GM12878 (cell line): ENCODE data around the gene TIMM9. TPM values are rescaled to one million over a fixed set of nuclear protein-coding genes. Genes with fewer than 3 reads are reported as not detected.

Experiments used
- CHD4 ChIP-seq: fragments of 200-600 bp; sonication (generic); IDR thresholded peaks from 2 replicates; pipeline ENCODE4 v1.6.1; 2016; ENCODE audit warnings: mild to moderate bottlenecking
- HDAC2 ChIP-seq: fragments of 200-600 bp; sonication (generic); IDR thresholded peaks from 2 replicates; pipeline ENCODE4 v1.6.1; 2017
- MEF2B ChIP-seq: fragments of 450-650 bp; IDR thresholded peaks from 2 replicates; pipeline ENCODE4 v1.6.1; 2018; ENCODE audit warnings: mild to moderate bottlenecking, moderate library complexity; ENCODE audit not compliant: partially characterized antibody, poor library complexity, severe bottlenecking
- NFYB ChIP-seq: IDR thresholded peaks from 2 replicates; pipeline ENCODE4 v1.6.1; 2011; ENCODE audit warnings: low read depth, mild to moderate bottlenecking, low read length, improper control_type of control experiment, moderate library complexity; ENCODE audit not compliant: insufficient read depth
- PAX8 ChIP-seq: fragments of 450-650 bp; IDR thresholded peaks from 2 replicates; pipeline ENCODE4 v1.6.1; 2017; ENCODE audit warnings: mild to moderate bottlenecking, moderate library complexity
- SIX5 ChIP-seq: IDR thresholded peaks from 2 replicates; pipeline ENCODE4 v1.6.1; 2011; ENCODE audit warnings: mild to moderate bottlenecking, low read depth, low read length, moderate library complexity; ENCODE audit not compliant: severe bottlenecking
- SREBF1 ChIP-seq: IDR thresholded peaks from 2 replicates; pipeline ENCODE4 v1.6.1; 2012; ENCODE audit warnings: mild to moderate bottlenecking, low read length
- TBL1XR1 ChIP-seq: IDR thresholded peaks from 2 replicates; pipeline ENCODE4 v1.6.1; 2012; ENCODE audit warnings: low read depth, low read length, improper control_type of control experiment
- ZNF207 ChIP-seq: fragments of 450-650 bp; IDR thresholded peaks from 2 replicates; pipeline ENCODE4 v1.6.1; 2014; ENCODE audit warnings: antibody characterized with exemption, mild to moderate bottlenecking, borderline replicate concordance
- ZNF274 ChIP-seq: IDR thresholded peaks from one replicate; pipeline ENCODE4 v1.8.0; 2011; ENCODE audit not compliant: insufficient read length, insufficient read depth
- polyA plus RNA-seq, 11 experiments: library from polyadenylated mRNA; depleted of rRNA in 4 of 11; unstranded in 6 of 11; stranded (reverse) in 5 of 11; fragments of >200 nt; fragmentation: Nextera tagmentation in 4 of 11; fragmentation: Illumina TruSeq in 1 of 11; extraction: Ambion mirVana in 4 of 11; extraction: Trizol in 1 of 11; gene quantifications; 1 replicate in 1 of 11; 2 replicates in 10 of 11; pipeline versions ENCODE4 v1.2.1 to v1.2.3, GENCODE V29; 2011 to 2016; ENCODE audit warnings: inconsistent platforms in 2 of 11, missing spikeins in 2 of 11, low read depth in 1 of 11
- total RNA-seq, 4 experiments: library from RNA; depleted of rRNA in 3 of 4; stranded (reverse); fragments of >200 nt in 3 of 4; fragmentation: Illumina TruSeq in 1 of 4; extraction: Trizol in 1 of 4; gene quantifications; 2 replicates each; pipeline versions ENCODE4 v1.2.1 to v1.2.3, GENCODE V29; 2013 to 2021
- TF ChIP-seq, protein P1 (sequence below): fragments of 150-350 bp; IDR thresholded peaks from 2 replicates; pipeline ENCODE4 v1.6.1; 2014; ENCODE audit warnings: mild to moderate bottlenecking, low read depth, low read length
- TF ChIP-seq, protein P2 (sequence below): IDR thresholded peaks from 2 replicates; pipeline ENCODE4 v1.6.1; 2012; ENCODE audit warnings: mild to moderate bottlenecking, low read depth, low read length
- TF ChIP-seq, protein P3 (sequence below): fragments of 450-650 bp; IDR thresholded peaks from 2 replicates; pipeline ENCODE4 v1.6.1; 2017; ENCODE audit warnings: borderline replicate concordance
- TF ChIP-seq, protein P4 (sequence below): fragments of 150-350 bp; IDR thresholded peaks from 2 replicates; pipeline ENCODE4 v1.6.1; 2016; ENCODE audit warnings: low read depth, low read length

Gene TIMM9
- total and polyA plus RNA-seq, 10 of the 15 experiments (the other 5 are each of a cell fraction or from before 2014, with no cell fraction given), result 36.6 to 116 (median 62.0) TPM

DNA sequence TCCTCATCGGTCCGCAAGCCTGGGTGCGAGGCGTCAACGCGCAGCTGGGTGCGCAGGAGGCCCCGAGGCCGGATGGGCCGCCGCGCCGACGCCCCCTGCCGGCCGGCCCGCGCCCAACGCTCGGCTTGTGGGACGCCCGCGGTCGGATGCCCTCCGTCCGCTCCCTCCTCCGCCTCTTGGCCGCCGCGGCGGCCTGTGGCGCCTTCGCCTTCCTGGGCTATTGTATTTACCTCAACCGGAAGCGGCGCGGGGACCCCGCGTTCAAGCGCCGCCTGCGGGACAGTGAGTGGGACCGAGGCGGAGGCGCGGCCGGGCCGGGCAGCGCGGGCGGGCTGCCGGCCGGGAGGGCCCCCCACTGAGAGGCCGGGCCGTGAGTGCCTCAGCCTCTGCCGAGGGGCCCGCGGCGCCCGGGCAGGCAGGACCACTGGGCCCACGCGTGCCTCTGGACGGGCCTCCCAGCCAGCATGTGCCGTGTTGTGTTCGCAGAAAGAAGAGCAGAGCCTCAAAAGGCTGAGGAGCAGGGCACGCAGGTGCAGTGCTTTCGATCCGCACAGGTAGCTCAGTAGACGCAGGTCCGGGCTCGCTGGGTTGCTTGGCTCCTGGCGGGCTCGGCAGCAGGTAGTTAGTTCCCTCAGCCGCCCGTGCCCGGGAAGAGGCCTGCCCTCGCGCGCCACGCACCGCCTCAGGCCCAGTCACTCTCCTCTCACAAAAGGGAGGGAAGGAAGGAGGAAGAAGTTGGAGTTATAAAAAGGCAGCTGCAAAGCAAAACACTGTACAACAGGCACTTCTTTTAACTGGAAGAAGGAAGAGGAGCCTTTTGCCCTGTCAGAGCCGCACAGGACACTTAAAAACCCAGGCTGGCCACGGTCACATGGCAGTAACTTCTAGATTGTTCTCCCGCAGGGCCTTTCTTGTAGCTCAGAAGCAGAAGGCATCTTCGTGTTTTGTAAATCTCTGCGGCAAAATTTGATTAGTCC, 31.2 kb downstream of the TIMM9 start, which contains the start of gene TOMM20L (continued):
- TF ChIP-seq CHD4 (no peak), TBL1XR1 (no peak), SREBF1 (no peak), ZNF274 (no peak), ZNF207 (peak; percentile 55; the same call in 1 of the 2 replicates), NFYB (no peak), HDAC2 (no peak), PAX8 (no peak), SIX5 (no peak), MEF2B (no peak)
- TF ChIP-seq, protein P1, sequence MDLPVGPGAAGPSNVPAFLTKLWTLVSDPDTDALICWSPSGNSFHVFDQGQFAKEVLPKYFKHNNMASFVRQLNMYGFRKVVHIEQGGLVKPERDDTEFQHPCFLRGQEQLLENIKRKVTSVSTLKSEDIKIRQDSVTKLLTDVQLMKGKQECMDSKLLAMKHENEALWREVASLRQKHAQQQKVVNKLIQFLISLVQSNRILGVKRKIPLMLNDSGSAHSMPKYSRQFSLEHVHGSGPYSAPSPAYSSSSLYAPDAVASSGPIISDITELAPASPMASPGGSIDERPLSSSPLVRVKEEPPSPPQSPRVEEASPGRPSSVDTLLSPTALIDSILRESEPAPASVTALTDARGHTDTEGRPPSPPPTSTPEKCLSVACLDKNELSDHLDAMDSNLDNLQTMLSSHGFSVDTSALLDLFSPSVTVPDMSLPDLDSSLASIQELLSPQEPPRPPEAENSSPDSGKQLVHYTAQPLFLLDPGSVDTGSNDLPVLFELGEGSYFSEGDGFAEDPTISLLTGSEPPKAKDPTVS, result no peak
- TF ChIP-seq, protein P2, sequence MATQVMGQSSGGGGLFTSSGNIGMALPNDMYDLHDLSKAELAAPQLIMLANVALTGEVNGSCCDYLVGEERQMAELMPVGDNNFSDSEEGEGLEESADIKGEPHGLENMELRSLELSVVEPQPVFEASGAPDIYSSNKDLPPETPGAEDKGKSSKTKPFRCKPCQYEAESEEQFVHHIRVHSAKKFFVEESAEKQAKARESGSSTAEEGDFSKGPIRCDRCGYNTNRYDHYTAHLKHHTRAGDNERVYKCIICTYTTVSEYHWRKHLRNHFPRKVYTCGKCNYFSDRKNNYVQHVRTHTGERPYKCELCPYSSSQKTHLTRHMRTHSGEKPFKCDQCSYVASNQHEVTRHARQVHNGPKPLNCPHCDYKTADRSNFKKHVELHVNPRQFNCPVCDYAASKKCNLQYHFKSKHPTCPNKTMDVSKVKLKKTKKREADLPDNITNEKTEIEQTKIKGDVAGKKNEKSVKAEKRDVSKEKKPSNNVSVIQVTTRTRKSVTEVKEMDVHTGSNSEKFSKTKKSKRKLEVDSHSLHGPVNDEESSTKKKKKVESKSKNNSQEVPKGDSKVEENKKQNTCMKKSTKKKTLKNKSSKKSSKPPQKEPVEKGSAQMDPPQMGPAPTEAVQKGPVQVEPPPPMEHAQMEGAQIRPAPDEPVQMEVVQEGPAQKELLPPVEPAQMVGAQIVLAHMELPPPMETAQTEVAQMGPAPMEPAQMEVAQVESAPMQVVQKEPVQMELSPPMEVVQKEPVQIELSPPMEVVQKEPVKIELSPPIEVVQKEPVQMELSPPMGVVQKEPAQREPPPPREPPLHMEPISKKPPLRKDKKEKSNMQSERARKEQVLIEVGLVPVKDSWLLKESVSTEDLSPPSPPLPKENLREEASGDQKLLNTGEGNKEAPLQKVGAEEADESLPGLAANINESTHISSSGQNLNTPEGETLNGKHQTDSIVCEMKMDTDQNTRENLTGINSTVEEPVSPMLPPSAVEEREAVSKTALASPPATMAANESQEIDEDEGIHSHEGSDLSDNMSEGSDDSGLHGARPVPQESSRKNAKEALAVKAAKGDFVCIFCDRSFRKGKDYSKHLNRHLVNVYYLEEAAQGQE, result no peak
- TF ChIP-seq, protein P3, sequence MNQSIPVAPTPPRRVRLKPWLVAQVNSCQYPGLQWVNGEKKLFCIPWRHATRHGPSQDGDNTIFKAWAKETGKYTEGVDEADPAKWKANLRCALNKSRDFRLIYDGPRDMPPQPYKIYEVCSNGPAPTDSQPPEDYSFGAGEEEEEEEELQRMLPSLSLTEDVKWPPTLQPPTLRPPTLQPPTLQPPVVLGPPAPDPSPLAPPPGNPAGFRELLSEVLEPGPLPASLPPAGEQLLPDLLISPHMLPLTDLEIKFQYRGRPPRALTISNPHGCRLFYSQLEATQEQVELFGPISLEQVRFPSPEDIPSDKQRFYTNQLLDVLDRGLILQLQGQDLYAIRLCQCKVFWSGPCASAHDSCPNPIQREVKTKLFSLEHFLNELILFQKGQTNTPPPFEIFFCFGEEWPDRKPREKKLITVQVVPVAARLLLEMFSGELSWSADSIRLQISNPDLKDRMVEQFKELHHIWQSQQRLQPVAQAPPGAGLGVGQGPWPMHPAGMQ, result no peak
- TF ChIP-seq, protein P4, sequence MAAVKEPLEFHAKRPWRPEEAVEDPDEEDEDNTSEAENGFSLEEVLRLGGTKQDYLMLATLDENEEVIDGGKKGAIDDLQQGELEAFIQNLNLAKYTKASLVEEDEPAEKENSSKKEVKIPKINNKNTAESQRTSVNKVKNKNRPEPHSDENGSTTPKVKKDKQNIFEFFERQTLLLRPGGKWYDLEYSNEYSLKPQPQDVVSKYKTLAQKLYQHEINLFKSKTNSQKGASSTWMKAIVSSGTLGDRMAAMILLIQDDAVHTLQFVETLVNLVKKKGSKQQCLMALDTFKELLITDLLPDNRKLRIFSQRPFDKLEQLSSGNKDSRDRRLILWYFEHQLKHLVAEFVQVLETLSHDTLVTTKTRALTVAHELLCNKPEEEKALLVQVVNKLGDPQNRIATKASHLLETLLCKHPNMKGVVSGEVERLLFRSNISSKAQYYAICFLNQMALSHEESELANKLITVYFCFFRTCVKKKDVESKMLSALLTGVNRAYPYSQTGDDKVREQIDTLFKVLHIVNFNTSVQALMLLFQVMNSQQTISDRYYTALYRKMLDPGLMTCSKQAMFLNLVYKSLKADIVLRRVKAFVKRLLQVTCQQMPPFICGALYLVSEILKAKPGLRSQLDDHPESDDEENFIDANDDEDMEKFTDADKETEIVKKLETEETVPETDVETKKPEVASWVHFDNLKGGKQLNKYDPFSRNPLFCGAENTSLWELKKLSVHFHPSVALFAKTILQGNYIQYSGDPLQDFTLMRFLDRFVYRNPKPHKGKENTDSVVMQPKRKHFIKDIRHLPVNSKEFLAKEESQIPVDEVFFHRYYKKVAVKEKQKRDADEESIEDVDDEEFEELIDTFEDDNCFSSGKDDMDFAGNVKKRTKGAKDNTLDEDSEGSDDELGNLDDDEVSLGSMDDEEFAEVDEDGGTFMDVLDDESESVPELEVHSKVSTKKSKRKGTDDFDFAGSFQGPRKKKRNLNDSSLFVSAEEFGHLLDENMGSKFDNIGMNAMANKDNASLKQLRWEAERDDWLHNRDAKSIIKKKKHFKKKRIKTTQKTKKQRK, result no peak
